ENCODE results near the gene USP8. TPM values are rescaled to one million over a fixed set of nuclear protein-coding genes. Genes with fewer than 3 reads are reported as not detected.

The USP8 gene
- total RNA-seq, 6 experiments from 2014 or later: 46.0 to 65.2 (median 53.0) TPM

DNA sequence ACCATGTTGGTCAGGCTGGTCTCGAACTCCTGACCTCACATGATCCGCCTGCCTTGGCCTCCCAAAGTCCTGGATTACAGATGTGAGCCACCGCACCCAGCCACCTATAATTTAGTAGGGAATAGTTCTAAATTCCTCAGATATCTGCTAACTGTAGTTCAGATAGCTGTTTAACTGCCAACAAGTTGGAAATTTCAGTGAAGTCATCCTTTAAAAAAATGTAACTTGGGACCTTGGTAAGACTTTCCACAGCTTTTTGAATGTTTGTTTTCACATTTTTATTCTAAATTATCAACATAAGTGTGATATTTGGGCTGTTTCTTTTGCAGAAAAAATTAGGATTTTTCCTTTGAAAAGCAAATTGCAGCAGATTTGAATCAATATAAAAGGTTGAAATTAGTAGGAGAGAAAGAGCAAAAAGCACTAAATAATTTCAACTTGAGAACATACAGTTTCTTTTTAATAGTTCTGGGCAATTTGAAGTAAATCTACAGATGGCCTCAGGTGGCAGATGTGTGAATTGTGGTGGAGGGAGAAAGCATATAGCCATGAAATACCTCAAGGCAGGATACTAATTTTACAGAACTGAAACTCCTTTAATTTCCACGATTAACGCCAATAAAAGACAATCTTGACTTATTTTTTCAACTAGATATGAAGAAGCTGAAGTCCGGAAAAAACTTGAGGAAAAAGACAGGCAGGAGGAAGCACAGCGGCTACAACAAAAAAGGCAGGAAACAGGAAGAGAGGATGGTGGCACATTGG is 34.3 kb downstream of the USP8 start:
- DNase-seq: no peak
- Mint-ChIP-seq H3K27ac (no peak overlapping the region), H3K4me3 (no peak overlapping the region), H3K4me1 (ENCODE audit: low read depth) (peaks cover 4% of the 10 kb centered on the region), H3K36me3 (ENCODE audit: low read depth) (peaks cover 24% of the 10 kb centered on the region), H3K9me3 (no peaks in the 10 kb centered on the region), H3K27me3 (ENCODE audit: insufficient read depth) (no peaks in the 10 kb centered on the region)
- TF ChIP-seq, protein P1, sequence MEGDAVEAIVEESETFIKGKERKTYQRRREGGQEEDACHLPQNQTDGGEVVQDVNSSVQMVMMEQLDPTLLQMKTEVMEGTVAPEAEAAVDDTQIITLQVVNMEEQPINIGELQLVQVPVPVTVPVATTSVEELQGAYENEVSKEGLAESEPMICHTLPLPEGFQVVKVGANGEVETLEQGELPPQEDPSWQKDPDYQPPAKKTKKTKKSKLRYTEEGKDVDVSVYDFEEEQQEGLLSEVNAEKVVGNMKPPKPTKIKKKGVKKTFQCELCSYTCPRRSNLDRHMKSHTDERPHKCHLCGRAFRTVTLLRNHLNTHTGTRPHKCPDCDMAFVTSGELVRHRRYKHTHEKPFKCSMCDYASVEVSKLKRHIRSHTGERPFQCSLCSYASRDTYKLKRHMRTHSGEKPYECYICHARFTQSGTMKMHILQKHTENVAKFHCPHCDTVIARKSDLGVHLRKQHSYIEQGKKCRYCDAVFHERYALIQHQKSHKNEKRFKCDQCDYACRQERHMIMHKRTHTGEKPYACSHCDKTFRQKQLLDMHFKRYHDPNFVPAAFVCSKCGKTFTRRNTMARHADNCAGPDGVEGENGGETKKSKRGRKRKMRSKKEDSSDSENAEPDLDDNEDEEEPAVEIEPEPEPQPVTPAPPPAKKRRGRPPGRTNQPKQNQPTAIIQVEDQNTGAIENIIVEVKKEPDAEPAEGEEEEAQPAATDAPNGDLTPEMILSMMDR (IDR thresholded peaks at IDR 0.05): no peak

DNA sequence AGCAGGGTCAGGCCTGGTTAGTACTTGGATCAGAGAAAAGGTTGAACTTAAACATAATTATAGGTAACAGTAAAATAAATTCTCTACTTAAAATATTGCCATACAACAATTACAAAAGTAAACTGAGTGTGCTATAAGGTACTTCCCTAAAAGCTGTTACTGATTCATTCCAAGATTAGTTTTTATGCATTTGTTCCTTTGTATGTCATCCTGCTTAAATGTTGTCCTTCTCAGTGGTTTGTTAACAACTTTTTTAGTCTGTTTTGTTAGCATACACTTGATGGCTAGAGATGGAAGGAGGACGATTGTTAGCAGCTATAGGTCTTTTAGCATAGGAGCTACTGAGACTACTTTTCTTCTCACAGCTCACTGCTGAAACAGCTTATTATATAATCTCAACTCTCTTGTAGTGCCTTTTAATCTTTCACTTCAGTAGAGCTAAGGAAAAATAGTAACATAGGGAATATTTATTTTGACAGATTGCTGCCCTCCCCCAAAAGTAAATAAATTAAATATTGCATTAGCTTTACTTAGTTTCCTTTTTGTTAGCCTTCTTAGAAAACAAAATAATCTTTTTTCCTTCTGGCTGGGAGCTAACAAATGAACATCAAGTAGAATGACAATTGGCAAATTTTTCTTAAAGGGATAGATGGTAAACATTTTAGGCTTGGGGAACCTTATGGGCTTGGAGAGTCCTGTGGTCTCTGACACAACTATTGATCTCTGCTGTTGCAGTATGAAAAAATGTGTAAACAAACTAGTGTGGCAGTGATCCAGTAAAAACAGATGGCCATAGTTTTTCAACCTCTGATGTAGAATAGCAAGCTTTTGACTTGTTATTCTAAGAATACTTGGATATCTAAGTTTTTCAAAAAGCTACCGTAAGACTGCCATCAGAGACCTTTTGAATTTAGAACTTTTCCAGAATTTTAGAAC is 39.5 kb downstream of the USP8 start:
- peaks cover 12% of the 10 kb centered on the region for H3K36me3 Mint-ChIP-seq (ENCODE audit: low read depth)
- no peak overlapping the region for H3K4me3 Mint-ChIP-seq
- H3K9me3 Mint-ChIP-seq: no peaks in the 10 kb centered on the region
- TF ChIP-seq, protein P1 (IDR thresholded peaks at IDR 0.05): no peak
- DNase-seq: no peak
- no peaks in the 10 kb centered on the region for H3K27me3 Mint-ChIP-seq (ENCODE audit: insufficient read depth)
- H3K4me1 Mint-ChIP-seq (ENCODE audit: low read depth): peaks cover 13% of the 10 kb centered on the region
- peak overlapping the region; percentile 43; the same call in 1 of the 2 replicates for H3K27ac Mint-ChIP-seq

DNA sequence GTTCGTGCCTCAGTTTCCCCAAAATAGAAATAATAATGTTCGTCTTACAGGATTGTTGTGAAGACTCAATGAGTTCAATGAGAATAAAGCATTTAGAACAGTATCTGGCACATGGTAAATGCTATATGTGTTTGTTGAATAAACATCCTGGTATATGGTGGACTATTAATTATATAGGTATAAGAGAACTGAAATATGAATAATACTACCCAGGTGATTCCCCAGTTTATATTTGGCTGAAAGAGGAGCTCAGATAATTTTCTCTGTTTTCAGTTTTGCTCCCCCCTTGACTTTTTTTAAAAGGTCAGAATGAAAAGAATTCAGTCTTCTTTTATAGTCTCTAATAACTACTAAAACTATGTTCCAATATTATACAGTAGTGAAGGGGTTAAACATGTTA is 46.9 kb downstream of the USP8 start:
- no peak for DNase-seq
- TF ChIP-seq, protein P1 (IDR thresholded peaks at IDR 0.05): no peak
- Mint-ChIP-seq H3K9me3 (no peaks in the 10 kb centered on the region), H3K27me3 (ENCODE audit: insufficient read depth) (no peaks in the 10 kb centered on the region; the same call in 1 of the 2 replicates), H3K36me3 (ENCODE audit: low read depth) (peaks cover 16% of the 10 kb centered on the region), H3K4me3 (no peak overlapping the region), H3K4me1 (ENCODE audit: low read depth) (no peaks in the 10 kb centered on the region), H3K27ac (no peak overlapping the region)

DNA sequence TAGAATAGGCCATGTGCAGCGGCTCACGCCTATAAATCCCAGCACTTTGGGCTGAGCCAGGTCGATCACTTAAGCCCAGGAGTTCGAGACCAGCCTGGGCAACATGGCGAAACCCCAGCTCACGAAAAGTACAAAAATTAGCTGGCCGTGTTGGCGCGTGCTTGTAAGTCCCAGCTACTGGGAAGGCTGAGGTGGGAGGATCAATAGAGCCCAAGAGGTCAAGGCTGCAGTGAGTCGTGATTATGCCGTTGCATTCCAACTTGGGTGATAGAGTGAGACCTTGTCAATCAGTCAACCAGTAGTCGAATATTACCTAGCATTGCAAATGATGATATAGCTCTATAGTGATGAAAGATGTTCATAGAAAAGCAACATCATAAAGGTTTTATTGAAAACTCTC is 51.9 kb downstream of the USP8 start:
- Mint-ChIP-seq H3K9me3 (no peaks in the 10 kb centered on the region), H3K27me3 (ENCODE audit: insufficient read depth) (no peaks in the 10 kb centered on the region), H3K4me1 (ENCODE audit: low read depth) (no peaks in the 10 kb centered on the region), H3K36me3 (ENCODE audit: low read depth) (peaks cover 32% of the 10 kb centered on the region), H3K4me3 (no peak overlapping the region), H3K27ac (no peak overlapping the region)
- no peak for DNase-seq
- TF ChIP-seq, protein P1 (IDR thresholded peaks at IDR 0.05): no peak

DNA sequence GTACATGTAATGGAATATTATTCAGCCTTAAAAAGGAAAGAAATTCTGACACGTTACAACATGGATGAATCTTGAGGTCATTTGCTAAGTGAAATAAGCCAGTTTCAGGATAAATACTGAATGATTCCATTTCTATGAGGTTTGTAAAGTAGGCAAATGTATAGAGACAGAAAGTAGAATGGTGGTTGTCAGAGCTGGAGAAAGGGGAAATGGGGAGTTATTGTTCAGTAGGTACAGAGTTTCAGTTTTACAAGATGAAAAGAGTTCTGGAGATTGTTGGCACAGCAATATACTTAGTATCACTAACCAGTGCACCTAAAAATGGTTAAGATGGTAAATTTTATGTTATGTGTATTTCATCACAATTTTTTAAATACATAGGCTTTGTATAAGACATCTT is 60.6 kb downstream of the USP8 start:
- Mint-ChIP-seq H3K36me3 (ENCODE audit: low read depth) (peaks cover 28% of the 10 kb centered on the region), H3K27me3 (ENCODE audit: insufficient read depth) (no peaks in the 10 kb centered on the region; the same call in 1 of the 2 replicates), H3K4me3 (no peak overlapping the region), H3K9me3 (no peaks in the 10 kb centered on the region), H3K27ac (no peak overlapping the region), H3K4me1 (ENCODE audit: low read depth) (no peaks in the 10 kb centered on the region)
- DNase-seq: no peak
- TF ChIP-seq, protein P1 (IDR thresholded peaks at IDR 0.05): no peak
